Measurements from ENCODE around the gene PHETA2.
"Not testable (repeated sequence)": the region's sequence is repeated elsewhere in the genome, so short reads cannot be mapped to it uniquely, and the experiment has no call there.

PHETA2 gene

DNA sequence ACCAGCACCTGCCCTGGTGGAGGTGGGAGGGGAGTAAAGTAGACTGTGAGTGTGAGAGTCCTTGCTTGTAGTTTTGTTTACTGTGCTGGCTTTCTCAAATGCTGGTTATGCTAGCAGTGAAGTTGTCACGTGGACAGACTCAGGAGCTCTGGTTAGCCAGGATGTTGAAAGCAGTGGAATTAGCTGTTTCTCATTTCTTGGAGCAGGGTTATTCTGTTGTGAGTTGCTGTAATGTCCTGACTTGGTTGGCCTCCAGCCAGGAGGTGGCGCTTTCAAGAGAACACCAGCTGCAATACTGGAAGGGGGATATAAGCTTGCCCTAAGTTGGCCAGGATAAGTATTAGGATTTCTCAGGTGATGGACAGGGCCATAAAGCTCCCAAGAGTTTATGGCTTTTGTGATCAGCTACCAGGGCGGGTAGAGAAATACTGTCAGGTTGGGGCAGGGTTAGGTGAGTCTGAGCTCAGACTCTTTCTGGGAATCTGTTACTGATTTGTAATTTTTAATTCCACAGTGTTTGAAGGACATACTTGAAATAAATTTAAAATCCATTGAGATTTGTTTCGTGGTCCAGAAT lies 42.9 kb downstream of the PHETA2 start:
- Histone ChIP-seq H3K36me3 (ENCODE audit: control insufficient read depth in 4 of 4, insufficient read depth in 4 of 4, low read length in 3 of 4) (peaks cover 0 to 3% (median 0%) of the 10 kb centered on the region in 4 experiments), H3K27me3 (replicated peaks in 2 of 5; ENCODE audit: control insufficient read depth in 4 of 5, insufficient read depth in 5 of 5, low read length in 4 of 5) (no peaks in the 10 kb centered on the region), H3K4me3 (ENCODE audit: control insufficient read depth in 1 of 7, extremely low read depth in 1 of 7, insufficient read depth in 4 of 7, low read depth in 2 of 7, low read length in 6 of 7) (no peak overlapping the region), H3K27ac (ENCODE audit: insufficient read depth in 1 of 2, low read depth in 1 of 2, low read length in 2 of 2, poor library complexity in 1 of 2, severe bottlenecking in 2 of 2) (no peak overlapping the region), H3K9me3 (ENCODE audit: control extremely low read depth in 1 of 5, control insufficient read depth in 4 of 5, insufficient read depth in 2 of 5, low read depth in 1 of 5, low read length in 4 of 5) (peaks cover 0 to 27% (median 11%) of the 10 kb centered on the region in 5 experiments), H3K4me1 (ENCODE audit: control extremely low read depth in 1 of 4, control insufficient read depth in 4 of 4, insufficient read depth in 4 of 4, low read length in 3 of 4) (peaks cover 0 to 21% (median 17%) of the 10 kb centered on the region in 4 experiments)
- 100% methylated on average over 2 of the region's 4 CpGs for WGBS (ENCODE audit: insufficient coverage)
- no peak for DNase-seq
- CTCF ChIA-PET: interaction anchor here (0.7 to 1.4 kb wide), 6 partner anchors 10 to 141 kb away, joined by 3 to 4 read pairs (median 3); no protein-coding TSS in a partner anchor
- POLR2A ChIA-PET: no interaction called here

GRCh38 chr22:42120231-42121021 lies 46.4 kb downstream of the PHETA2 start:
- not testable (repeated sequence) for H3K27ac ChIP-seq (ENCODE audit: insufficient read depth in 1 of 2, low read depth in 1 of 2, low read length in 2 of 2, poor library complexity in 1 of 2, severe bottlenecking in 2 of 2); H3K36me3 ChIP-seq (ENCODE audit: control insufficient read depth in 4 of 4, insufficient read depth in 4 of 4, low read length in 3 of 4); H3K27me3 ChIP-seq (replicated peaks in 2 of 5; ENCODE audit: control insufficient read depth in 4 of 5, insufficient read depth in 5 of 5, low read length in 4 of 5)
- ChIA-PET CTCF (interaction anchor here (1.8 kb wide), 1 partner anchor 30 kb away, joined by 6 read pairs; the partner anchor contains the start of gene NDUFA6), POLR2A (interaction anchor here (0.7 kb wide), 1 partner anchor 9 kb away, joined by 4 read pairs; no protein-coding TSS in a partner anchor)
- WGBS (ENCODE audit: insufficient coverage): 0% methylated on average over 6 of the region's 15 CpGs
- H3K9me3 ChIP-seq (ENCODE audit: control extremely low read depth in 1 of 5, control insufficient read depth in 4 of 5, insufficient read depth in 2 of 5, low read depth in 1 of 5, low read length in 4 of 5): peaks cover 0 to 13% (median 4%) of the 10 kb centered on the region in 5 experiments
- peak; percentile 51 to 84 (median 72) for DNase-seq
- peak overlapping the region in 4 of 7 experiments; percentile 10 to 45 (median 23) for H3K4me3 ChIP-seq (ENCODE audit: control insufficient read depth in 1 of 7, extremely low read depth in 1 of 7, insufficient read depth in 4 of 7, low read depth in 2 of 7, low read length in 6 of 7)
- peaks cover 0 to 21% (median 17%) of the 10 kb centered on the region in 4 experiments for H3K4me1 ChIP-seq (ENCODE audit: control extremely low read depth in 1 of 4, control insufficient read depth in 4 of 4, insufficient read depth in 4 of 4, low read length in 3 of 4)

- POLR2A ChIA-PET: not testable (repeated sequence)
Measured at GRCh38 chr22:42123529-42123928, 49.5 kb downstream of the PHETA2 start.

GRCh38 chr22:42127606-42128005 lies 53.6 kb downstream of the PHETA2 start:
- no peaks in the 10 kb centered on the region for H3K9me3 ChIP-seq (ENCODE audit: control extremely low read depth in 1 of 5, control insufficient read depth in 4 of 5, insufficient read depth in 2 of 5, low read depth in 1 of 5, low read length in 4 of 5)
- no peak overlapping the region for H3K27ac ChIP-seq (ENCODE audit: insufficient read depth in 1 of 2, low read depth in 1 of 2, low read length in 2 of 2, poor library complexity in 1 of 2, severe bottlenecking in 2 of 2)
- ChIA-PET POLR2A (no interaction called here), CTCF (interaction anchor here (0.7 kb wide), 1 partner anchor 12 kb away, joined by 3 read pairs; no protein-coding TSS in a partner anchor)
- no peaks in the 10 kb centered on the region for H3K4me1 ChIP-seq (ENCODE audit: control extremely low read depth in 1 of 4, control insufficient read depth in 4 of 4, insufficient read depth in 4 of 4, low read length in 3 of 4)
- H3K27me3 ChIP-seq (replicated peaks in 2 of 5; ENCODE audit: control insufficient read depth in 4 of 5, insufficient read depth in 5 of 5, low read length in 4 of 5): peaks cover 0 to 13% (median 0%) of the 10 kb centered on the region in 5 experiments
- H3K4me3 ChIP-seq (ENCODE audit: control insufficient read depth in 1 of 7, extremely low read depth in 1 of 7, insufficient read depth in 4 of 7, low read depth in 2 of 7, low read length in 6 of 7): no peak overlapping the region
- WGBS (ENCODE audit: insufficient coverage): 96% methylated on average over 15 of the region's 16 CpGs
- H3K36me3 ChIP-seq (ENCODE audit: control insufficient read depth in 4 of 4, insufficient read depth in 4 of 4, low read length in 3 of 4): no peaks in the 10 kb centered on the region
- no peak for DNase-seq

More at GRCh38 chr22:42123529-42123928, 49.5 kb downstream of the PHETA2 start:
- H3K27me3 ChIP-seq (replicated peaks in 2 of 5; ENCODE audit: control insufficient read depth in 4 of 5, insufficient read depth in 5 of 5, low read length in 4 of 5); H3K9me3 ChIP-seq (ENCODE audit: control extremely low read depth in 1 of 5, control insufficient read depth in 4 of 5, insufficient read depth in 2 of 5, low read depth in 1 of 5, low read length in 4 of 5); CTCF ChIA-PET; DNase-seq; H3K27ac ChIP-seq (ENCODE audit: insufficient read depth in 1 of 2, low read depth in 1 of 2, low read length in 2 of 2, poor library complexity in 1 of 2, severe bottlenecking in 2 of 2); H3K4me3 ChIP-seq (ENCODE audit: control insufficient read depth in 1 of 7, extremely low read depth in 1 of 7, insufficient read depth in 4 of 7, low read depth in 2 of 7, low read length in 6 of 7); H3K36me3 ChIP-seq (ENCODE audit: control insufficient read depth in 4 of 4, insufficient read depth in 4 of 4, low read length in 3 of 4): not testable (repeated sequence)
- peaks cover 0 to 21% (median 17%) of the 10 kb centered on the region in 4 experiments for H3K4me1 ChIP-seq (ENCODE audit: control extremely low read depth in 1 of 4, control insufficient read depth in 4 of 4, insufficient read depth in 4 of 4, low read length in 3 of 4)
- no CpG with 5 or more reads among the region's 4 CpGs for WGBS (ENCODE audit: insufficient coverage)

- 95% methylated on average over 8 of the region's 13 CpGs for WGBS (ENCODE audit: insufficient coverage)
- CTCF ChIA-PET: interaction anchor here (0.7 kb wide), 1 partner anchor 12 kb away, joined by 3 read pairs; no protein-coding TSS in a partner anchor
- H3K9me3 ChIP-seq (ENCODE audit: control extremely low read depth in 1 of 5, control insufficient read depth in 4 of 5, insufficient read depth in 2 of 5, low read depth in 1 of 5, low read length in 4 of 5); POLR2A ChIA-PET; H3K36me3 ChIP-seq (ENCODE audit: control insufficient read depth in 4 of 4, insufficient read depth in 4 of 4, low read length in 3 of 4); H3K4me3 ChIP-seq (ENCODE audit: control insufficient read depth in 1 of 7, extremely low read depth in 1 of 7, insufficient read depth in 4 of 7, low read depth in 2 of 7, low read length in 6 of 7); H3K27ac ChIP-seq (ENCODE audit: insufficient read depth in 1 of 2, low read depth in 1 of 2, low read length in 2 of 2, poor library complexity in 1 of 2, severe bottlenecking in 2 of 2); DNase-seq; H3K4me1 ChIP-seq (ENCODE audit: control extremely low read depth in 1 of 4, control insufficient read depth in 4 of 4, insufficient read depth in 4 of 4, low read length in 3 of 4): not testable (repeated sequence)
- peaks cover 0 to 14% (median 0%) of the 10 kb centered on the region in 5 experiments for H3K27me3 ChIP-seq (replicated peaks in 2 of 5; ENCODE audit: control insufficient read depth in 4 of 5, insufficient read depth in 5 of 5, low read length in 4 of 5)
Measured at GRCh38 chr22:42128007-42128406, 54.0 kb downstream of the PHETA2 start.

Measured in common myeloid progenitor, CD34-positive (primary cell).